ENCODE data around the gene CSNK2B. TPM values are rescaled to one million over a fixed set of nuclear protein-coding genes. Genes with fewer than 3 reads are reported as not detected.

CSNK2B gene
- total and polyA plus RNA-seq, 10 of the 15 experiments (the other 5 are each of a cell fraction or from before 2014, with no cell fraction given), result 56.3 to 405 (median 286) TPM

GRCh38 chr6:31617010-31617409 lies 48.9 kb upstream of the CSNK2B start:
- H3K9ac ChIP-seq (ENCODE audit: control insufficient read depth, insufficient read depth, low read length), result peak overlapping the region; percentile 78
- no peaks in the 10 kb centered on the region for H3K27me3 ChIP-seq (replicated peaks in 1 of 2; ENCODE audit: control insufficient read depth in 2 of 2, insufficient read depth in 2 of 2, low read length in 1 of 2)
- no peak for ATAC-seq
- H2AFZ ChIP-seq (ENCODE audit: control insufficient read depth, low read depth, low read length), result no peak overlapping the region
- H4K20me1 ChIP-seq (ENCODE audit: control insufficient read depth, insufficient read depth), result no peaks in the 10 kb centered on the region
- DNase-seq (ENCODE audit: low read depth, low spot score), result no peak
- H3K79me2 ChIP-seq (ENCODE audit: control insufficient read depth, insufficient read depth, low read length), result peaks cover 24% of the 10 kb centered on the region
- no peaks in the 10 kb centered on the region for H3K9me3 ChIP-seq (replicated peaks; ENCODE audit: control insufficient read depth, insufficient read depth, low read length)
- peak overlapping the region; percentile 96 for H3K4me2 ChIP-seq (ENCODE audit: control insufficient read depth, insufficient read depth)
- peaks cover 29% of the 10 kb centered on the region for H3K4me1 ChIP-seq (ENCODE audit: control insufficient read depth, insufficient read depth, low read length)
- ChIA-PET SMC1A (ENCODE audit: uncharacterized antibody, unreplicated experiment) (interaction anchor here (0.8 to 9.6 kb wide), 9 partner anchors 19 to 65 kb away, joined by 3 to 78 read pairs (median 3); partner anchors contain the start of gene TNF), CTCF (interaction anchor here (1.1 to 10.5 kb wide), 6 partner anchors 18 to 74 kb away, joined by 4 to 95 read pairs (median 6); partner anchors contain the start of genes NFKBIL1 and TNF), POLR2A (interaction anchor here (0.6 to 3.4 kb wide), 16 partner anchors 8 to 341 kb away, joined by 3 to 19 read pairs (median 4); partner anchors contain the start of genes BAG6, C6orf47, DDX39B and LSM2), RAD21 (ENCODE audit: unreplicated experiment) (interaction anchor here (1.2 to 3.8 kb wide), 5 partner anchors 19 to 121 kb away, joined by 3 to 27 read pairs (median 5); partner anchors contain the start of genes BAG6 and TNF)
- H3K4me3 ChIP-seq, result peak overlapping the region; percentile 69; the same call in 1 of the 2 replicates
- BruUV-seq (replicated peaks), result no TSS peak
- intact Hi-C loops (cut with micrococcal nuclease; ENCODE audit: unreplicated experiment) (loop anchor here (5.0 kb wide), 1 partner anchor 120 kb away; the partner anchor contains the start of gene MICB), in situ Hi-C loops (cut with MboI) (no loop called here)
- H3K36me3 ChIP-seq (ENCODE audit: control insufficient read depth in 2 of 2, insufficient read depth in 2 of 2, low read length in 1 of 2), result no peaks in the 10 kb centered on the region
- no peak for FAIRE-seq
- peak overlapping the region; percentile 93 for H3K27ac ChIP-seq (ENCODE audit: control insufficient read depth, insufficient read depth)
- 62% methylated on average over 2 of the region's 2 CpGs for WGBS (ENCODE audit: insufficient coverage, insufficient replicate concordance, low lambda C conversion rate, missing lambda C conversion rate)
- no peak for TF ChIP-seq PKNOX1 (IDR thresholded peaks at IDR 0.05)
- TF ChIP-seq SPI1 (IDR thresholded peaks at IDR 0.05; ENCODE audit: borderline replicate concordance, insufficient read depth, low read depth, low read length), result no peak
- no peak for TF ChIP-seq MYB (IDR thresholded peaks at IDR 0.05; ENCODE audit: borderline replicate concordance, low read depth, low read length)
- TF ChIP-seq BACH1 (IDR thresholded peaks at IDR 0.05; ENCODE audit: borderline replicate concordance), result no peak
- TF ChIP-seq MAX (IDR thresholded peaks at IDR 0.05; ENCODE audit: low read depth, low read length), result no peak
- TF ChIP-seq RB1 (IDR thresholded peaks at IDR 0.05; ENCODE audit: borderline replicate concordance), result no peak
- no peak for TF ChIP-seq BRCA1 (IDR thresholded peaks at IDR 0.05; ENCODE audit: low read depth, low read length)
- peak; percentile 39; the same call in 1 of the 2 replicates for TF ChIP-seq RELB (IDR thresholded peaks at IDR 0.05; ENCODE audit: low read depth)
- TF ChIP-seq ZBTB4 (CRISPR knock-in tag; IDR thresholded peaks at IDR 0.05), result no peak
- TF ChIP-seq ZBTB11 (CRISPR knock-in tag; IDR thresholded peaks at IDR 0.05), result no peak
- no peak for TF ChIP-seq ATF2 (IDR thresholded peaks at IDR 0.05; ENCODE audit: low read length)
